EH (cell line): Measurements from ENCODE around the gene SOBP.

Experiments used
- DNase-seq: peaks from one replicate; pipeline ENCODE4 v3.0.0-alpha.2; 2015; ENCODE audit warnings: low read depth

SOBP gene

GRCh38 chr6:107523054-107523791 is 33.3 kb downstream of the SOBP start:
- no peak for DNase-seq

GRCh38 chr6:107523794-107524193 is 33.9 kb downstream of the SOBP start:
- no peak for DNase-seq

DNA sequence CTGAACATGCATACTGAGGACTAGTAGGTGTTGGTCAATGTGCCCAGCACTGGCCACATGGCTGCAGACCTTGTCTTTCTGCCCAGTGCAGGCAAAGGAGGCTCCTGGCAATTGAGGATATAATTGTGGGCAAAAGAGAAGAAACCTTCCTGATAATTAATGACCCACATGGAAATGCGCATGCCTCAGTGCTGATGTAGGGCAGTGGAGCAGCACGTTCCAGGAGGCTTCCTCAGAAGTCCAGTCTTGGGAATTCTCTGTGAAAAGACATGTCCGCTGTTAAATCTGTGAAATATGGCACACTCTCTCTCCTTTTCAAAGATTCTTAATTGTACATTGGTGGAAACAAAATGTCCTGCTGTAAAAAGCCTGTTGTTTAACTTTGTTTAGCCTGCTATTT is 34.7 kb downstream of the SOBP start:
- DNase-seq, result no peak

- DNase-seq, result no peak
Measured at GRCh38 chr6:107531868-107532267, 42.0 kb downstream of the SOBP start.

DNA sequence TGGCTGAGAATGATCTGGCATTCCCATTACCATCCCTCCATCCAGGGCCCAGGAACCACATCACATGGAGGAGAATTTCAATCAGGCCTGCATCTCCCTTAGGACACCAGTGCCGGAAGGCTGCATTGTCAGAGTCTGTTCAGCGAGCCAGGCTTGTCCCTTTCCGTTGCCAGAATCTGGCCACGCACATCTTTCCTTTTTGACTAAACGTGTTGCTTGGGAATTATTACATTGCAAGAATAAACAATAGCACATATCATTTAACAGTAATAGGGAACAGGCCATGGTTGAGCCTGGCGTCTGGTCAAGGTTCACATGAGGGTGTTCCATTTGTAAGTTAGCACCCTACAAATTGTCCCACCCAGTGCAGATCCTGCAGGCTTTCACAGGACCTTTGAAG is 42.8 kb downstream of the SOBP start:
- no peak for DNase-seq

DNA sequence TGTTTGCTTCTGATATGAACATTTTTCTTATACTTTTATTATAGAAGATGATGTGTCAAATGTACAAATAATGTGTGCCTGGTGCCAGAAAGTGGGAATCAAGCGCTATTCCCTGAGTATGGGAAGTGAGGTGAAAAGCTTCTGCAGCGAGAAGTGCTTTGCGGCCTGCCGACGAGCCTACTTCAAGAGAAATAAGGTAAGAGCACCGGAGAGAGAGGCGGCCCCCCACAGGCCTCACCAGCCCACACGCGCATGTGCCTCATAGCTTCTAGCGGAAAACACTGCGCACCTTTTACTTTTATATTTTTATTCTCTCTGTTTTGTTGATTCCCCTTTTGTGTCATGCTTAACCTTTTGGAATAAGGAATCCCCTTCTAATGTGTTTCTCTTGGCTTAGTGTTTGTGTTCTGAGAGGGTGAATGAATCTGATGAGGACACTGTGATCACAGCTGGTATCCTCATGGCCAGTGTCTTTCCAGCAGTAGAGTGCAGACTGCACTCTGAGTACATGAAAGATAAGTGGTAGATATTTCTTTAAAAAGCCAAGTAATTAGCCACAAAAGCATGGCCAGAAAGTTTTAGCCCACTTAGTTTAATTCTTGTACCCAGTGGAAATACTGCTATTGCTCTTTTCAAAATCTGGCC is 43.6 kb downstream of the SOBP start:
- DNase-seq, result no peak

DNA sequence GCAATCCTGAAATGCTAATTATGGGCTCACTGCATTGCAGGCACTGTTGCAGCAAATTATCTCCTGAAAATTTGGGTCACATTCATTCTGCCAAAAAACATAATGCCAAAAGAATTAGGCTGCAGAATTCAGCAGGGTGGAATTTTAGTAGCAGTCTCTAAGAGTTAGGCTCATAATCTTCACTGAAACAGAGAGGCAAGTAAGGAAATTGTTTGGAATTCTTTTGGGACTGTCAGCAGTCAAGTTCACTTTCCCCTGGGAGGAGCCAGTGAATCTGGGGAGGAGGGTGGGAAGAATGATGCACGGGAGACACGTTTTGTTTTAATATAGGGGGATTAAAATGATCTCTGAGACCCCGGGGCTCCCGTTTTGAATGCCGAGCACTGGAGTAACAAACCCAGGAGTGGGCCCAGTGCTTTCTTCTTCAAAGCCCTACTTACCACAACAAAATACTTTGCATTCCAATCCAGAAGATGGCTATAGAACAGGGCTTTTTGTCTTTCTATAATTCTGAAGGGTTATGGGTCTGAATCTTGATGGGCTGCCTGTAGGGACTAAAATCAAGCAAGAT is 44.7 kb downstream of the SOBP start:
- DNase-seq, result no peak

DNA sequence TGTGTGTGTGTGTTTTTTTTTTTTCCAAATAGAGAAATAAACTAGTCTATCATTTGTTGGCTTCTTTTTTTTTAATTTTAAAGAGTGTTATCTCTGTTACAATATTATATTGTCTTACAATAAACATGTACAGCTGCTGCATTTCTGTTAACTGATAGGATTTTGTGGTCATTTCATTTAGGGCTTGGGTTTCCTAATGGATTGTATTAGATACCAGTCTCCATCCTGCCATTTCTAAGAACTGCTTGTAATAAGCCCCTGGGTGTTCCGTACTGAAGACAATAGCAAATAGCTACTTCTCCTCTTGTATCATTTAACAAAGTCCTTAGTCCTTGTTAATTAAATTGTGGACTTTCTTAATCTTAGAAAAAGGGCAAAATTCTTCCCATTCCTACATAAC is 45.7 kb downstream of the SOBP start:
- no peak for DNase-seq

DNA sequence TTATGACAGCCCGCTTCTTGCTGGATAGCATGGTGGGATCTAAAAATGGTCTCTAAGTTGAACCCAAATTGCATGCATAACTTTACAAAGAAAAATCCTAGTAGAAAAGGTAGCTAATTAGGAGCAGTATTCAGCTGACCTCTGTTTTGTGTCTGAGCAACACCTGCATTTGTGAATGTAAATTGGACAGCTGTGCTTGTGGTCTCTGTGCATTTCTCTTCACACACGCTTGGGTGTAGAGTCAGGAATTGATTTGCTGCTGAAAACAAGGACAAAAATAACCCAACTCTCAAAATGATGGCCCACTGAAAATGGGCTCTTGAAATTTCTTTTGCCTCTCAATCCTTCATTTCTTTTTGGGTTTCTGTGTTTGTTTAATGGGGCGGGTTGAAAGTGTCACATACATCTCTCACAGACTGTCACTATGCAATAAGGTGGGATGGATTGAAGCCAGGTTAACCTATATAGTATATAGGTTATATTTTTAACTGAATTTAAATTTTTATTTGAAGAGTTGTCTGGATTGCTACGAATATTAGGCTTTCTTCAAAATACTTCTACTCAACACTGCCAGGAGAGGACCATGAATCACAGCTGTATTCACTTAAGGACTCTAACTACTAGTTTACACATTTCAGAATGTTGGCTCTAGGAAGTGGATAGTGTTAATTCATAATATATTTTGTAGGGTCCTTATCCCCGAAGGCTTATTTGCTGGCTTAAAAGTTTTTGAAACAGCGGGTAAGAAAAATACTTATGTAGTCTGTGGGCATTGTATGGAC is 46.5 kb downstream of the SOBP start:
- no peak for DNase-seq

DNA sequence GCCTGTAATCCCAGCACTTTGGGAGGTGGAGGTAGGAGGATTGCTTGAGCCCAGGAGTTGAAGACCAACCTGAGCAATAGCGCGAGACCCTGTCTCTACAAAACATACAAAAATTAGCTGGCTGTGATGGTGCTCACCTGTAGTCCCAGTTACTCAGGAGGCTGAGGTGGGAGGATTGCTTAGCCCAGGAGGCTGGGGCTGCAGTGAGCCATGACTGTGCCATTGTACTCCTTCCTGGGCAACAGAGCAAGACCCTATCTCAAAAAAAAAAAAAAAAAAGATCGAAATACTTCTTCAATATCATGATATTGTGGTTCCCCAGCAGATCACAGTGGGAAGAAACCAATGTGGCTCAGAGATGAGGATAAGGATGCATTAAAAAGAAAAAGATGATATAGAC is 47.6 kb downstream of the SOBP start:
- DNase-seq, result no peak

- DNase-seq, result no peak
Measured at GRCh38 chr6:107538856-107539387, 49.0 kb downstream of the SOBP start.

GRCh38 chr6:107539409-107539808 is 49.5 kb downstream of the SOBP start:
- peak; percentile 21 for DNase-seq

GRCh38 chr6:107539849-107540464 is 50.0 kb downstream of the SOBP start:
- no peak for DNase-seq

- DNase-seq, result no peak
Measured at GRCh38 chr6:107540465-107540857, 50.5 kb downstream of the SOBP start.

DNA sequence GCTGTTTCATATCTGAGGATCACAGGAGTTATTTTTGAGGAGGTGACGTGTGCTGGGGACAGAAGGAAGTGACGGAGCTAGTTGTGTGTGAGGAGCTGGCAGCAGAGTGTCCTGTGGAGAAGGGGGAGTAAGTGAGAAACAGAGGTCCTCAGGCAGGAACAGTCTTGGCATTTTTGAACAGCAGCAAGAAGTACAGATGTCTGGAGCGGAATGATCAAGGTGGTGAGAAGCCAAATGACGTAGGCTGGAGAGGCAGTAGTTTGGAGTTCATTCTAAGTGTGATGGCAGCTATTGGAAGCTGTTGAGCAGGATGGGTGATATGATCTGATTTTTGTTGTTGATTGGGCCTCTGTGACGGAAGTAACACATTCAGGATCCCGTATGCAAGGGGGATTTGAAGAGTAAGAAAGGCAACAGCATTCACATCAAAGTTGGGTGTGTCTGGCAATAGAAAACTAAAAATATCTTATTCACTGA is 52.3 kb downstream of the SOBP start:
- DNase-seq, result no peak

DNA sequence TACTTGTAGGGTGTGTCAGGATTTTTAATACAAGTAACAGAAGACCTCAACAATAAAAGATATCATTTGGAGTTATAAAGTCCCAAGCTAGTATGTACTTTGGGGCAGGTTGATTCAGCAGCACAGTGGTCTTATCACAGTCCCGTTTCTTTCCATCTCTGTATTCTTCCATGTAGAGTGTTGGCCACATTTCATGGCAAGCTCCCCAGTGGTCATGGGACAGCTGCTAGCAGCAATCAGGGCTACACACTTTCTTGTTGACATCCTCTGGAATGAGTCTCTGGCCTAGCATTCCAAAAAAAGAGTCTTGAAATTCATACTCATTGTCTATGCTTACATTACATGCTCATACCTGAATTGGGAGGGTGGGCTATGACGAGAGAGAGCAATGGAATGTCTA is 53.2 kb downstream of the SOBP start:
- no peak for DNase-seq

DNA sequence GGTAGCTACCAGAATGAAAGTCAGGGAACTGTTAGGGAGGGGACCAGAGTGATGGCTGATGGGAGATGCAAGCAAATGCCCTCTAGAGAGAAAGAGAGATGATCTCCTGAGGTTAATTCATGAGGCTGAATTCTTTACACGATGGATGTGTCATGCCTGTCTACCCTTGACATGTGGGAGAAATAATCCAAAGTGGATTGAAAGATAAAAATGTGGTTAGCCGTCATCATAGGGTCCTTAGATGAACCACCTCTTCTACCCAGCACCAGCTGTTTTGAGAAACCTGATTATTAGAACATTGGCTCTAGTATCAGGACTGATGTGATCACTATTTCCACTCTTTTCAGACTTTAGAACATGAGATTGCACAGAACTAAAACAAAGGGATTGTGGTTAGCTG is 53.6 kb downstream of the SOBP start:
- DNase-seq, result no peak

GRCh38 chr6:107545763-107546162 is 55.8 kb downstream of the SOBP start:
- DNase-seq, result peak; percentile 57

DNA sequence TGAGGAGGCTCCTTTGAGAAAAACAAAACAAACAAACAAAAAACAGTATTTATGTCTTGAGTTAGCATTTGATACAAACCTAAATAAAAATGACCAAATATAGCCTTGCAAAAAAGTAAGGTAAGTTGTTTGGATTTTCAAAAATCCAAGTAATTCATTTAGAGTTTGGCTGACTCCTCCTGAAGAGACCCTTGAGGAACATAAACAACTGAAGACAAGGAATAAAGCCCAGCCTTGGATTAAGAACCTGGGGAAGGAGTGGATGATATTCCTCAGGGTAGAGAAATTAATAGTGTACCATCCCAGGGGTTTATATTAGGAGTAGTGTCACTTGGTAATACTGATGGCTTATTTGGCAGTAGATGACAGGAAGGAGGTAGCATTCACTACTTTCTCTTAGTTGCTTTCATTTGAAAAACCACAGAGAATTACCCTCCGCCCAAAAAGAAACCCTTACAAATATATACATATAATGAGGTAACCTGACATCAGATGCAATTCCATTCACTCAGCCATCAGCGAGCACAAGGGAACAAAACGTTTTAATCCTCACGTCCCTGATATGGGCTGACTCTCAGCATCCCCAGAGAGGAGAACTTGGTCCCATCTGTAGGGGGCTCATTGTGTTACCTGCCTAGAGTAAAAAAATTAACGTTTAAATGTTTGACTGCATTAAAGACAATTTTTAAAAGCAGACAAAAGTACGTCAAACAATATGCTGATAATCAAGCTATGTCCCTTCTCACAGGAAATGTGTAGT is 57.0 kb downstream of the SOBP start:
- no peak for DNase-seq

GRCh38 chr6:107547451-107547840 is 57.5 kb downstream of the SOBP start:
- DNase-seq, result no peak

DNA sequence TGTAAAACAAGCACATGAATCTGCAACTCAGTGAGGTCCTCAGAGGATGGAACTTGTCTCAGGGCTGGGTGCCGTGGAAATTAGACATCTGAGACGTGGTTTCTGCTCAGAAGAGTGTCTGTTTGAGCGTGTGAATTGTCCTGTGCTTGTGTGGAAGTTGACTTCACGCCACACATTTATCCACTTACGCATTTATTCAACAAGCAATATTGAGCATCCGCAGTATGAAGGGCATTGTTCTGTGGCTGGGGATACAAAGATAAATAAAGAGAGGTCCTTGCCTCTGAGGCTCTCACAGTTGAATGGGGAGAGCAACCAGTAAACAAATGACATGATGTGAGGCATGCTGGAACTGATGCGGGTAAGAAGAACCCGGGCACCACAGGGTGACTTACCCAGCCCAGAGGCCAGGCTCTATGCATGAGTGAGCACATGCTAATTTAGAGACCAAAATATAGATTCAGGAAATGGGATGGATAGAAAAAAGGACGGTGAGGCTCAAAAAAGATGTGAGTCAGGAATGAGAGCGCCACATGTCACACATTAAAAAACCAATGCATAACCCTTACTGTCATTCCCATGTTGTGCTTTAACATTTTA is 60.4 kb downstream of the SOBP start:
- DNase-seq, result no peak
